Activated T-cell treated with anti-CD3 and anti-CD28 coated beads, Interleukin-2, amount 50 U/mL, for 24 hours (primary cell): Measurements from ENCODE around the gene RPS4Y2.

ENCODE experiments used
- DNase-seq: peaks from one replicate; pipeline ENCODE4 v3.0.0-alpha.2; 2020
- H3K27ac Mint-ChIP-seq: 2 replicates; pipeline ENCODE4 v1.8.0; 2020; ENCODE audit warnings: mild to moderate bottlenecking, mixed read lengths
- H3K27me3 Mint-ChIP-seq: 2 replicates; pipeline ENCODE4 v1.8.0; 2020; ENCODE audit warnings: mixed read lengths
- H3K36me3 Mint-ChIP-seq: 2 replicates; pipeline ENCODE4 v1.8.0; 2020; ENCODE audit warnings: low read depth, mixed read lengths
- H3K4me1 Mint-ChIP-seq: 2 replicates; pipeline ENCODE4 v1.8.0; 2020; ENCODE audit warnings: low read depth, mixed read lengths
- H3K4me3 Mint-ChIP-seq: 2 replicates; pipeline ENCODE4 v1.8.0; 2020; ENCODE audit warnings: mild to moderate bottlenecking, moderate library complexity, mixed read lengths
- H3K9me3 Mint-ChIP-seq: 2 replicates; pipeline ENCODE4 v1.8.0; 2020; ENCODE audit warnings: mixed read lengths

The RPS4Y2 gene

GRCh38 chrY:20787076-20787475 is 31.2 kb downstream of the RPS4Y2 start:
- no peak for DNase-seq
- H3K4me3 Mint-ChIP-seq = no peak overlapping the region
- no peak overlapping the region for H3K27ac Mint-ChIP-seq
- no peaks in the 10 kb centered on the region for H3K9me3 Mint-ChIP-seq
- no peaks in the 10 kb centered on the region for H3K36me3 Mint-ChIP-seq
- H3K27me3 Mint-ChIP-seq = no peaks in the 10 kb centered on the region
- no peaks in the 10 kb centered on the region for H3K4me1 Mint-ChIP-seq

DNA sequence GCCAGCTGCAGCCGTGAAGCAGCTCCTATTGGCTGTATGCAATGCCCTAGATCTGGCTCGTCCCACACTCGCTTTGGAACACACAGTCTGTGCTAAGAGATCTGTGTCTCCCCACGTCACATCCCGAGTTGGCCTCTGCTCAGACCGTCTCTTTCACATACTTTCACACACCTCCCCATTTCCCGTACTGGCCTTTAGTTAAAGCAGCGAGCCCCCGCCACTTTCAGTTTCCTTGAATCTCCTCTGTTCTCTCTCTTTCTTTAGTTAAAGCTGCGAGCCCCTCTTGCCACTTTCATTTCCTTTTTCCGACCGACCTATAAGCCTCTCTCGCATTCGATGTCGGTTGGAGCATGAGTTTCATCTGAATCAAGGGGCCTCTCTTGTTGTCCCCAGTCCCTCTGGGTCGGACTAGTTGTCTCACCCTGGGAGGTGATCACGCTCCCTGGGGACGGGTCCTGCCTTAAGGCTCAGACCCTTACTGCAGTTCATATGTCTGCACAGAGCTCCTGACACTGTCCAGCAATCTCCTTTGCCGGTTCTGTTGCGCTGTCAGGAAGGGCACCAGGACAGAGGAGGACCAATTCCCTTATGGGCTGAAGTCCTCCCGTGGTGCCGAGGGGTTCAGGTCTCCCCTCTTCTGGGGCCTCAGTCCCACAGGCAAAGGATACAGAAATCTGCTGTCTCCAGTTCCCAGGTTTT is 42.6 kb downstream of the RPS4Y2 start:
- DNase-seq = no peak
- Mint-ChIP-seq H3K27me3 (no peaks in the 10 kb centered on the region), H3K36me3 (no peaks in the 10 kb centered on the region), H3K4me3 (no peak overlapping the region), H3K9me3 (no peaks in the 10 kb centered on the region), H3K27ac (no peak overlapping the region), H3K4me1 (no peaks in the 10 kb centered on the region)

DNA sequence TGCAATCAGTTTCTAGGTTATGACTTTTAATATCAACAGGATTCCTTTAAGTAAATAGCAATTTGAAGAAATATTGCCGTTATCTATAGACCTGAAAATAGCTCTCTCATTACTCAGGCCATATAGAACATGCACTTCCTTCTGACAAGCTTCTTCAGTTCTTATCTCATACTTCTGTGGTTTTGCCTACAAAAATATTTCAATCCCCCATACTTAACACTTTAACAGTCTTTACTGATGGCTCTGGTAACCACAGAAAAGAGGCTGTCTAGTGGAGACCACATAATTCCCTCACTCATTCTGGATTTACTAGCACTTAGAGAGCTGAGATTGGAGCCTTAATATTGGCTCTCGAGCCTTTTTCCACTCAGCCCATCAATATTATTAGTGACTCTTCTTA is 46.8 kb downstream of the RPS4Y2 start:
- H3K27ac Mint-ChIP-seq = no peak overlapping the region
- H3K4me1 Mint-ChIP-seq = no peaks in the 10 kb centered on the region
- no peaks in the 10 kb centered on the region for H3K27me3 Mint-ChIP-seq
- H3K9me3 Mint-ChIP-seq = no peaks in the 10 kb centered on the region
- H3K36me3 Mint-ChIP-seq = no peaks in the 10 kb centered on the region
- no peak overlapping the region for H3K4me3 Mint-ChIP-seq
- no peak for DNase-seq

- no peaks in the 10 kb centered on the region for H3K4me1 Mint-ChIP-seq
- no peaks in the 10 kb centered on the region for H3K9me3 Mint-ChIP-seq
- H3K27me3 Mint-ChIP-seq = no peaks in the 10 kb centered on the region
- H3K27ac Mint-ChIP-seq = no peak overlapping the region
- no peaks in the 10 kb centered on the region for H3K36me3 Mint-ChIP-seq
- no peak for DNase-seq
- H3K4me3 Mint-ChIP-seq = no peak overlapping the region
These were observed 50.3 kb downstream of the RPS4Y2 start for GRCh38 chrY:20806243-20806642.

DNA sequence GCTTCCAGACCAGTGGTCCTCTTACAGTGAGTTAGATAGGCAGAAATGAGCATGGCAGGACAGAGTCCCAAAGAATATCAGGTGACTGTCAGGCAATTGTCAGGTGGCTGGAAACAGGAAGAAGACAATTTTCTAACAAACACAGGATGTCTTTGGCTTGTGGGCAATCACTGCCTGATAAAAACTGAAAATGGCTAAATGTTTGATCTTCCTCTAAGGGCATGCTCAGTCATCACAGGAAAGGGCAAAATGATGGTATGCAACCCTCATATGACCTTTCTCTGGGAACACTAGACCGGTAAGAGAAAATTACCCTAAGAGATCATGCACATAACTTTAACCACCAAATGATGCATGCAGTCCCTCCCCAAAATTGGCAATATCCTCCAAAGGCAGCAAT is 57.6 kb downstream of the RPS4Y2 start:
- H3K4me3 Mint-ChIP-seq = no peak overlapping the region
- no peak for DNase-seq
- H3K27ac Mint-ChIP-seq = no peak overlapping the region
- no peaks in the 10 kb centered on the region for H3K36me3 Mint-ChIP-seq
- no peaks in the 10 kb centered on the region for H3K27me3 Mint-ChIP-seq
- no peaks in the 10 kb centered on the region for H3K4me1 Mint-ChIP-seq
- H3K9me3 Mint-ChIP-seq = no peaks in the 10 kb centered on the region

DNA sequence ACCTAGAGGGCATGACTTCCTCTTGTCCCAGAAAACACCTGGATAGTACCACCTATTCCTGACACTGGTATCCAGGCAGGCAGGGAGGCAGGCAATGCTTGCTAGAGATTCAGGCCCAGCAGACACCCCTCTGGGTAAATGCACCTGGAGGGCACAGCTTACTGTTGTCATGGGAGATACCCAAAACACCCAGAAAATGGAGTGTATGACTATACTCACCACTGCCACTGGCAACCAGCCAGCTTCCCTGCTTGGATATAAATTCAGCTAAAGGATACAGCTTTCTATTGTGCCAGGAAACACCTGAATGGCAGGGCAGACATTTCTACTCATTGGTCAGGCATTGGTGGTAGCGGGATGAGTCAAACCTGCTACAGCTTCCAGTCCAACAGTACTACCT is 58.9 kb downstream of the RPS4Y2 start:
- Mint-ChIP-seq H3K27ac (no peak overlapping the region), H3K9me3 (no peaks in the 10 kb centered on the region), H3K27me3 (no peaks in the 10 kb centered on the region), H3K4me3 (no peak overlapping the region), H3K36me3 (no peaks in the 10 kb centered on the region), H3K4me1 (no peaks in the 10 kb centered on the region)
- DNase-seq = no peak

- no peak for DNase-seq
- H3K27ac Mint-ChIP-seq = no peak overlapping the region
- H3K9me3 Mint-ChIP-seq = no peaks in the 10 kb centered on the region
- H3K4me1 Mint-ChIP-seq = no peaks in the 10 kb centered on the region
- H3K27me3 Mint-ChIP-seq = no peaks in the 10 kb centered on the region
- H3K36me3 Mint-ChIP-seq = no peaks in the 10 kb centered on the region
- H3K4me3 Mint-ChIP-seq = no peak overlapping the region
These were observed 61.2 kb downstream of the RPS4Y2 start for GRCh38 chrY:20817067-20817466.
